HepG2 (cell line): ENCODE data around the gene PPIL6. TPM values are rescaled to one million over a fixed set of nuclear protein-coding genes. Genes with fewer than 3 reads are reported as not detected.

ENCODE experiments used
- ATAC-seq: fragments of 200-7000 bp; cut with Tn5 transposase; 3 replicates; pipeline ENCODE4 v1.9.1; 2020; ENCODE audit warnings: mild to moderate bottlenecking, moderate library complexity
- BruUV-seq: library from RNA; stranded (reverse); fragments of 400-500 nt; replicated peaks from 2 replicates; lab custom pipeline; 2021; lab: Mats Ljungman, UMichigan
- CTCF ChIA-PET: fragments of 300-600 bp; formaldehyde crosslinking; extraction: SDS; loops from one replicate; lab custom pipeline; 2021; ENCODE audit warnings: low total read pairs, inconsistent platforms, low intra/inter-chr PET ratio; lab: Yijun Ruan, JAX
- POLR2A ChIA-PET: fragments of 350-600 bp; sonication (Branson Sonifier 250); formaldehyde crosslinking; loops from one replicate; lab custom pipeline; 2020; ENCODE audit warnings: antibody characterized with exemption, inconsistent platforms; lab: Yijun Ruan, JAX
- DNase-seq: peaks from one replicate; pipeline ENCODE4 v3.0.0-alpha.2; 2015; ENCODE audit warnings: low spot score
- FAIRE-seq: peaks from 3 replicates; lab custom pipeline; 2011; peaks lifted over from hg19 to GRCh38; lab: Jason Lieb, UNC
- H2AFZ ChIP-seq: one replicate; pipeline ENCODE4 v1.6.1; 2011; ENCODE audit warnings: low read length, inconsistent platforms
- H3K27ac ChIP-seq: fragments of 300-600 bp; 3 replicates; pipeline ENCODE4 v1.8.0; 2011; ENCODE audit warnings: mixed run types, mild to moderate bottlenecking, mixed read lengths, low read length, inconsistent platforms; ENCODE audit not compliant: insufficient read depth; ENCODE audit errors: extremely low read length
- H3K27me3 ChIP-seq, 2 experiments: fragments of 200-600 bp in 1 of 2; 2 replicates in 1 of 2; 3 replicates in 1 of 2; pipeline versions ENCODE4 v1.6.0 to v1.8.0; 2011; ENCODE audit warnings: low read length in 2 of 2, mild to moderate bottlenecking in 2 of 2, moderate library complexity in 2 of 2, inconsistent platforms in 1 of 2; ENCODE audit not compliant: insufficient read depth in 2 of 2, control insufficient read depth in 1 of 2
- H3K36me3 ChIP-seq, 2 experiments: fragments of 200-600 bp in 1 of 2; replicated peaks in 1 of 2; 2 replicates in 1 of 2; 3 replicates in 1 of 2; pipeline versions ENCODE4 v1.5.1 to v1.8.0; 2011; ENCODE audit warnings: low read length in 2 of 2, inconsistent platforms in 1 of 2; ENCODE audit not compliant: insufficient read depth in 2 of 2, control insufficient read depth in 1 of 2
- H3K4me1 ChIP-seq: 2 replicates; pipeline ENCODE4 v1.5.1; 2012; ENCODE audit warnings: low read length, inconsistent platforms; ENCODE audit not compliant: insufficient read depth
- H3K4me2 ChIP-seq: 2 replicates; pipeline ENCODE4 v1.6.0; 2011; ENCODE audit warnings: low read depth, low read length, inconsistent platforms
- H3K4me3 ChIP-seq, 3 experiments: fragments of 200-600 bp in 1 of 3; sonication (generic), shearing (Covaris generic) in 1 of 3; replicated peaks in 1 of 3; 2 replicates each; pipeline ENCODE4 v1.5.1; 2011 to 2016; ENCODE audit warnings: low read length in 3 of 3, inconsistent platforms in 2 of 3, low read depth in 2 of 3, mild to moderate bottlenecking in 2 of 3, control low read depth in 1 of 3, mixed read lengths in 1 of 3; ENCODE audit not compliant: insufficient read depth in 1 of 3
- H3K79me2 ChIP-seq: one replicate; pipeline ENCODE4 v1.6.1; 2011; ENCODE audit warnings: low read length, inconsistent platforms; ENCODE audit not compliant: insufficient read depth
- H3K9ac ChIP-seq: 2 replicates; pipeline ENCODE4 v1.6.0; 2011; ENCODE audit warnings: mild to moderate bottlenecking, low read depth, low read length, inconsistent platforms; ENCODE audit not compliant: insufficient read depth
- H3K9me3 ChIP-seq: 2 replicates; pipeline ENCODE4 v1.5.1; 2012; ENCODE audit warnings: mild to moderate bottlenecking, low read length
- H4K20me1 ChIP-seq: 2 replicates; pipeline ENCODE4 v1.6.0; 2011; ENCODE audit warnings: inconsistent platforms, mild to moderate bottlenecking, low read length, moderate library complexity; ENCODE audit not compliant: insufficient read depth
- CCDC6 ChIP-seq: sonication (generic); formaldehyde crosslinking; IDR thresholded peaks from 2 replicates; pipeline ENCODE4 v1.8.1; 2022; ENCODE audit warnings: mild to moderate bottlenecking, missing genetic modification reagents, moderate library complexity
- ZNF543 ChIP-seq: sonication (generic); formaldehyde crosslinking; IDR thresholded peaks from 2 replicates; pipeline ENCODE4 v1.4.0; 2020; ENCODE audit warnings: mild to moderate bottlenecking, missing genetic modification reagents
- ZNF652 ChIP-seq: IDR thresholded peaks from 2 replicates; pipeline ENCODE4 v1.6.1; 2016; ENCODE audit warnings: low read depth, borderline replicate concordance
- in situ Hi-C: cut with HindIII; loops from 2 replicates; pipeline ENCODE4 v1.10.0; 2017; ENCODE audit warnings: low pct_unique_long_range_greater_than_20kb; ENCODE audit not compliant: extremely low pct_ligation_motif_present
- intact Hi-C: fragments of 100-400 bp; cut with micrococcal nuclease; formaldehyde crosslinking; loops from one replicate; pipeline ENCODE4 v1.10.0; 2022; ENCODE audit not compliant: unreplicated experiment
- polyA plus RNA-seq, 8 experiments: library from polyadenylated mRNA; depleted of rRNA in 3 of 8; stranded (reverse) in 7 of 8; unstranded in 1 of 8; fragments of >200 nt; fragmentation: Illumina TruSeq in 4 of 8; extraction: Trizol in 4 of 8; gene quantifications; 2 replicates each; pipeline versions ENCODE4 v1.2.1 to v1.2.3, GENCODE V29; 2011 to 2016; ENCODE audit warnings: low read depth in 4 of 8, missing spikeins in 1 of 8, mixed read lengths in 1 of 8; ENCODE audit not compliant: insufficient read depth in 1 of 8
- total RNA-seq, 5 experiments: library from RNA; depleted of rRNA; stranded (reverse); fragments of >200 nt; fragmentation: Illumina TruSeq; extraction: Trizol; gene quantifications; 2 replicates each; pipeline ENCODE4 v1.2.3, GENCODE V29; 2016; ENCODE audit warnings: low read depth in 1 of 5
- TF ChIP-seq, protein P1 (sequence below), 2 experiments: sonication (generic) in 1 of 2; formaldehyde crosslinking in 1 of 2; IDR thresholded peaks; 2 replicates each; pipeline versions ENCODE4 v1.4.0 to v1.6.1; 2016 to 2020; ENCODE audit warnings: borderline replicate concordance in 1 of 2, low read depth in 1 of 2, mild to moderate bottlenecking in 1 of 2, missing genetic modification reagents in 1 of 2
- TF ChIP-seq, protein P2 (sequence below): sonication (generic); formaldehyde crosslinking; IDR thresholded peaks from 2 replicates; pipeline ENCODE4 v1.4.0; 2020; ENCODE audit warnings: mild to moderate bottlenecking, missing genetic modification reagents

PPIL6 gene
- total and polyA plus RNA-seq, 2 of the 13 experiments (the other 11 are each of a cell fraction or from before 2014, with no cell fraction given), result 0.22 to 0.46 TPM

DNA sequence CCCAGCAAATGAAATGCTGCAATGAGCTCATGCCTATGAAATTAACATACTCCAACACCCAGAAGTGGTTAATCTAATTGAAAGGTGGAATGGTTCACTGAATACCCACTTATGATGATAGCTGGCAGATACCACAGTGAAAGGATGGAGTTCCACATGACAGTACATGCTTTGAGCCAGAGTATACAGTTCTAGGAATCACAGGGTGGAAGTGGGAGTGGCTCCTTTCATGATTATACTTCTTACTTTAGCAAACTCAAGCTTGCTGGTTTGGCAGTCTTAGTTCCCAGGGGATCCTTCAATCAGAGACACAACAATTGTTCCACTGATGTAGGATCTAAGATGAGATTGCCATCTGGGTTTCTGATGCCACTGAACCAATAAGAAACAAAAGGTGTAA is 79.6 kb downstream of the PPIL6 start:
- no peak for ATAC-seq
- CTCF ChIA-PET, result no interaction called here
- H3K9me3 ChIP-seq, result peaks cover 17% of the 10 kb centered on the region
- H3K4me2 ChIP-seq, result no peak overlapping the region
- no peak for FAIRE-seq
- in situ Hi-C loops, result no loop called here
- TF ChIP-seq CCDC6 (no peak), ZNF543 (no peak), ZNF652 (CRISPR knock-in tag) (no peak)
- TF ChIP-seq, protein P1, sequence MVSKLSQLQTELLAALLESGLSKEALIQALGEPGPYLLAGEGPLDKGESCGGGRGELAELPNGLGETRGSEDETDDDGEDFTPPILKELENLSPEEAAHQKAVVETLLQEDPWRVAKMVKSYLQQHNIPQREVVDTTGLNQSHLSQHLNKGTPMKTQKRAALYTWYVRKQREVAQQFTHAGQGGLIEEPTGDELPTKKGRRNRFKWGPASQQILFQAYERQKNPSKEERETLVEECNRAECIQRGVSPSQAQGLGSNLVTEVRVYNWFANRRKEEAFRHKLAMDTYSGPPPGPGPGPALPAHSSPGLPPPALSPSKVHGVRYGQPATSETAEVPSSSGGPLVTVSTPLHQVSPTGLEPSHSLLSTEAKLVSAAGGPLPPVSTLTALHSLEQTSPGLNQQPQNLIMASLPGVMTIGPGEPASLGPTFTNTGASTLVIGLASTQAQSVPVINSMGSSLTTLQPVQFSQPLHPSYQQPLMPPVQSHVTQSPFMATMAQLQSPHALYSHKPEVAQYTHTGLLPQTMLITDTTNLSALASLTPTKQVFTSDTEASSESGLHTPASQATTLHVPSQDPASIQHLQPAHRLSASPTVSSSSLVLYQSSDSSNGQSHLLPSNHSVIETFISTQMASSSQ (IDR thresholded peaks at IDR 0.05; ENCODE audit: low read depth), result no peak
- TF ChIP-seq, protein P1 (CRISPR knock-in tag; IDR thresholded peaks at IDR 0.05; ENCODE audit: borderline replicate concordance), result no peak
- TF ChIP-seq, protein P2, sequence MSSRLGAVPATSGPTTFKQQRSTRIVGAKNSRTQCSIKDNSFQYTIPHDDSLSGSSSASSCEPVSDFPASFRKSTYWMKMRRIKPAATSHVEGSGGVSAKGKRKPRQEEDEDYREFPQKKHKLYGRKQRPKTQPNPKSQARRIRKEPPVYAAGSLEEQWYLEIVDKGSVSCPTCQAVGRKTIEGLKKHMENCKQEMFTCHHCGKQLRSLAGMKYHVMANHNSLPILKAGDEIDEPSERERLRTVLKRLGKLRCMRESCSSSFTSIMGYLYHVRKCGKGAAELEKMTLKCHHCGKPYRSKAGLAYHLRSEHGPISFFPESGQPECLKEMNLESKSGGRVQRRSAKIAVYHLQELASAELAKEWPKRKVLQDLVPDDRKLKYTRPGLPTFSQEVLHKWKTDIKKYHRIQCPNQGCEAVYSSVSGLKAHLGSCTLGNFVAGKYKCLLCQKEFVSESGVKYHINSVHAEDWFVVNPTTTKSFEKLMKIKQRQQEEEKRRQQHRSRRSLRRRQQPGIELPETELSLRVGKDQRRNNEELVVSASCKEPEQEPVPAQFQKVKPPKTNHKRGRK (CRISPR knock-in tag), result no peak
- TF ChIP-seq, all 625 proteins: peak for 0
- Histone ChIP-seq H2AFZ (no peak overlapping the region), H4K20me1 (0 out of 2 replicates have a peak, but pooled peaks cover 6% of the 10 kb centered on the region), H3K27ac (no peak overlapping the region), H3K9ac (no peak overlapping the region), H3K27me3 (no peaks in the 10 kb centered on the region), H3K4me3 (no peak overlapping the region), H3K36me3 (peaks cover 1 to 36% of the 10 kb centered on the region in 2 experiments), H3K4me1 (no peaks in the 10 kb centered on the region), H3K79me2 (no peaks in the 10 kb centered on the region)
- POLR2A ChIA-PET, result no interaction called here
- no TSS peak for BruUV-seq
- no peak for DNase-seq
- intact Hi-C loops, result loop anchor here (5.0 kb wide), 1 partner anchor 63 kb away; no protein-coding TSS in a partner anchor
